Upper lobe of right lung (tissue), 1 donor: ENCODE data around the gene ADH1B. TPM values are rescaled to one million over a fixed set of nuclear protein-coding genes. Genes with fewer than 3 reads are reported as not detected.
"Not testable (repeated sequence)": the region's sequence is repeated elsewhere in the genome, so short reads cannot be mapped to it uniquely, and the experiment has no call there.

Source experiments
- ATAC-seq: fragments of 200-7000 bp; cut with Tn5 transposase; one replicate; pipeline ENCODE4 v1.9.1; 2020; ENCODE audit warnings: mild to moderate bottlenecking, moderate library complexity
- DNase-seq: peaks from one replicate; pipeline ENCODE4 v3.0.0-alpha.2; 2020
- H3K27ac ChIP-seq: fragments of 200-600 bp; one replicate; pipeline ENCODE4 v1.8.0; 2022
- H3K27me3 ChIP-seq: fragments of 200-600 bp; one replicate; pipeline ENCODE4 v1.8.0; 2022; ENCODE audit warnings: mild to moderate bottlenecking
- H3K36me3 ChIP-seq: fragments of 200-600 bp; one replicate; pipeline ENCODE4 v1.8.0; 2022
- H3K4me1 ChIP-seq: fragments of 200-600 bp; one replicate; pipeline ENCODE4 v1.8.0; 2022
- H3K4me3 ChIP-seq: fragments of 200-600 bp; one replicate; pipeline ENCODE4 v1.8.0; 2022; ENCODE audit warnings: mild to moderate bottlenecking
- H3K9me3 ChIP-seq: fragments of 200-600 bp; one replicate; pipeline ENCODE4 v1.8.0; 2022
- CTCF ChIP-seq: fragments of 200-600 bp; IDR thresholded peaks from one replicate; pipeline ENCODE4 v1.8.0; 2022; ENCODE audit warnings: antibody characterized with exemption
- intact Hi-C: fragments of 100-400 bp; cut with DNase I; formaldehyde crosslinking; loops from one replicate; pipeline ENCODE4 v1.11.0; 2022
- total RNA-seq: library from RNA; stranded (reverse); fragmentation: NEBNext Ultra II Directional; extraction: Animal tissue kit (Norgen Biotek cat#: 25700); gene quantifications from one replicate; pipeline ENCODE4 v1.2.1, GENCODE V29; 2021
- donor health status: DM: no; HTN: yes; CAD: no; lungs with severe emphysema.

Gene ADH1B
- total RNA-seq, 1 donor from 2014 or later, result 744 TPM

GRCh38 chr4:99330648-99331047 is 9.4 kb upstream of the ADH1B start:
- no peak for DNase-seq
- no peaks in the 10 kb centered on the region for H3K36me3 ChIP-seq
- no peaks in the 10 kb centered on the region for H3K27me3 ChIP-seq
- no peaks in the 10 kb centered on the region for H3K9me3 ChIP-seq
- peaks cover 1% of the 10 kb centered on the region for H3K4me1 ChIP-seq
- TF ChIP-seq CTCF, result no peak
- ATAC-seq, result no peak
- intact Hi-C loops, result no loop called here
- no peak overlapping the region for H3K27ac ChIP-seq
- no peak overlapping the region for H3K4me3 ChIP-seq

GRCh38 chr4:99329876-99330275 is 8.7 kb upstream of the ADH1B start:
- intact Hi-C loops, result no loop called here
- no peak for ATAC-seq

GRCh38 chr4:99324979-99325378 is 3.8 kb upstream of the ADH1B start:
- DNase-seq, result peak; percentile 43
- Histone ChIP-seq H3K36me3 (no peaks in the 10 kb centered on the region), H3K9me3 (no peaks in the 10 kb centered on the region), H3K4me1 (peaks cover 16% of the 10 kb centered on the region), H3K4me3 (no peak overlapping the region), H3K27me3 (no peaks in the 10 kb centered on the region), H3K27ac (no peak overlapping the region)
- intact Hi-C loops, result no loop called here
- TF ChIP-seq CTCF, result no peak
- peak; percentile 71 for ATAC-seq

More at GRCh38 chr4:99329876-99330275, 8.7 kb upstream of the ADH1B start:
- no peak for TF ChIP-seq CTCF
- Histone ChIP-seq H3K27ac (no peak overlapping the region), H3K36me3 (no peaks in the 10 kb centered on the region), H3K4me3 (no peak overlapping the region), H3K27me3 (no peaks in the 10 kb centered on the region), H3K9me3 (no peaks in the 10 kb centered on the region), H3K4me1 (peaks cover 6% of the 10 kb centered on the region)
- DNase-seq, result no peak

GRCh38 chr4:99324361-99324760 is 3.2 kb upstream of the ADH1B start:
- H3K27ac ChIP-seq, result peak overlapping the region; percentile 59
- H3K4me3 ChIP-seq, result no peak overlapping the region
- ATAC-seq, result no peak
- no peaks in the 10 kb centered on the region for H3K27me3 ChIP-seq
- no peaks in the 10 kb centered on the region for H3K36me3 ChIP-seq
- intact Hi-C loops, result no loop called here
- H3K4me1 ChIP-seq, result peaks cover 16% of the 10 kb centered on the region
- no peak for TF ChIP-seq CTCF
- H3K9me3 ChIP-seq, result no peaks in the 10 kb centered on the region
- no peak for DNase-seq

GRCh38 chr4:99323756-99324155 is 2.6 kb upstream of the ADH1B start:
- Histone ChIP-seq H3K4me1 (peaks cover 16% of the 10 kb centered on the region), H3K4me3 (no peak overlapping the region), H3K9me3 (no peaks in the 10 kb centered on the region), H3K27ac (peak overlapping the region; percentile 59), H3K27me3 (no peaks in the 10 kb centered on the region), H3K36me3 (no peaks in the 10 kb centered on the region)
- TF ChIP-seq CTCF, result no peak
- DNase-seq, result no peak
- intact Hi-C loops, result no loop called here
- peak; percentile 82 for ATAC-seq

GRCh38 chr4:99317811-99318210 is 3.4 kb downstream of the ADH1B start:
- peak overlapping the region; percentile 51 for H3K4me3 ChIP-seq
- DNase-seq, result not testable (repeated sequence)

More at GRCh38 chr4:99317811-99318210, 3.4 kb downstream of the ADH1B start:
- H3K36me3 ChIP-seq, H3K4me1 ChIP-seq, H3K9me3 ChIP-seq, H3K27me3 ChIP-seq, ATAC-seq: not testable (repeated sequence)
- intact Hi-C loops, result loop anchor here (10.0 kb wide), 1 partner anchor 87 kb away; no protein-coding TSS in a partner anchor
- peak overlapping the region; percentile 82 for H3K27ac ChIP-seq
